GM19238 (cell line): ENCODE data around the gene SLC28A1.
"Not testable (repeated sequence)": the region's sequence is repeated elsewhere in the genome, so short reads cannot be mapped to it uniquely, and the experiment has no call there.

Experiments
- DNase-seq: peaks from one replicate; pipeline ENCODE4 v3.0.0; 2011; ENCODE audit warnings: low spot score; ENCODE audit not compliant: insufficient read length

SLC28A1 gene, protein sequence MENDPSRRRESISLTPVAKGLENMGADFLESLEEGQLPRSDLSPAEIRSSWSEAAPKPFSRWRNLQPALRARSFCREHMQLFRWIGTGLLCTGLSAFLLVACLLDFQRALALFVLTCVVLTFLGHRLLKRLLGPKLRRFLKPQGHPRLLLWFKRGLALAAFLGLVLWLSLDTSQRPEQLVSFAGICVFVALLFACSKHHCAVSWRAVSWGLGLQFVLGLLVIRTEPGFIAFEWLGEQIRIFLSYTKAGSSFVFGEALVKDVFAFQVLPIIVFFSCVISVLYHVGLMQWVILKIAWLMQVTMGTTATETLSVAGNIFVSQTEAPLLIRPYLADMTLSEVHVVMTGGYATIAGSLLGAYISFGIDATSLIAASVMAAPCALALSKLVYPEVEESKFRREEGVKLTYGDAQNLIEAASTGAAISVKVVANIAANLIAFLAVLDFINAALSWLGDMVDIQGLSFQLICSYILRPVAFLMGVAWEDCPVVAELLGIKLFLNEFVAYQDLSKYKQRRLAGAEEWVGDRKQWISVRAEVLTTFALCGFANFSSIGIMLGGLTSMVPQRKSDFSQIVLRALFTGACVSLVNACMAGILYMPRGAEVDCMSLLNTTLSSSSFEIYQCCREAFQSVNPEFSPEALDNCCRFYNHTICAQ

DNA sequence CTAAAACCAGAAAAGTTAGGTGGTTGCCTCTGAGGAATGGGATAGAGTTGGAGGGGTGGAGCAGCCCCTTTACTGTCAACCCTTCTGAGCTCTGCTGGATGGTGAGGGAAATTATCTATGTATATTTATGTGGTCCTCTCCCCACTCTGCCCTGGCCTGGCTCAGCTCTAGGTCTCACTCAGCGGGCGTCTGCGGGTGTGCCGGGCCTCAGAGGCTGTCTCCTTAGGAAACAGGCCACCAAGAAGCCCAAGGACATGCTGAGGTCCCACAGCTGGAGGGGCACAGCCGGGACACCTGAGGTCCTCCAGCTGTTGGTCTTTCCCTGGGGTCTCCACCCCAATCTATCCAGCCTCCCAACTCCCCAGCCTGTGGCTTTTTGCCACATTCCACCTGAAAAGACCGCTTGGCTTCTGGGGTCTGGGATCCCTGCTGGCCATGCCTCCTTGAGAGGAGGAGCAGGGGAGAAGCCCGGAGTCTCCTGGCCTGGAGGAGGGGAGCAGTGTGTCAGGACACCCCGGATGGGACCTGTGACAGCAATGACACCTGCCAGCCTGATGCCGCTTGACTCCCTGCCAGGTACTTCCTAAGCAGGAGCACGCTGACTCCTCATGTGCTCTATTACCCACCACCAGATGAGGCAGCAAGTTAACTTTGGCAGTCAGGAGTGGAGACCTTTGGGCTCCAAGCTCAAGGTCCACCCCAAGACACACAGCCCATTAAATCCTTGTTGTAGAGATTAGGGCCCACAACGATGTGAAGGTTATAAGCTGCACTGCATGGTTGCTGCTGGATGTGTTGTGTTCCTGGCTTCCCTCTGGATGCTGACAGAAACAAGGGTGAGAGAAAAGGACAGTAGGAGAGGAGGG, at the start of gene SLC28A1:
TSS of gene SLC28A1 (plus strand) at position 747 of the 866 bp plus-strand sequence. CDS start 3,099 bp downstream, outside the sequence.
- no peak for DNase-seq

DNA sequence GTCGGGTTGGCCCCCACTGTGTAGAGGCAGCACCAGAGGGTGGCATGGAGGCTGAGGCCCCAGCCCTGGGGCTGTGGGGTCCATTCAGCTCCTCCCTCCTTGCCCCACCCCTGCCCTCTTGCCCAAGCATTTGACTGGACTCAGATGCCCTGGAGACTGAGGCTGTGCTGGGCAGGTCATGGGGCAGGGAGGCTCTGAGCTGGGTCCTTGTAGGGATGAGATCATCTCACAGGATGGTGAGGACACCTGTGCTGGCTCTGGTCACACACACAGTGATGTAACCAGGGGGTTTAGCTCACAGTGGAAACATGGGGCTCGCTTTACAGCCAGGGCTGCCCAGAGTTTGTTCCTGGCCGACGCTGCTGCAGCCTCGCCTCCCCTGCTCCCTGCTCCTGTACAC, 49.5 kb upstream of the SLC28A1 start:
- no peak for DNase-seq

DNA sequence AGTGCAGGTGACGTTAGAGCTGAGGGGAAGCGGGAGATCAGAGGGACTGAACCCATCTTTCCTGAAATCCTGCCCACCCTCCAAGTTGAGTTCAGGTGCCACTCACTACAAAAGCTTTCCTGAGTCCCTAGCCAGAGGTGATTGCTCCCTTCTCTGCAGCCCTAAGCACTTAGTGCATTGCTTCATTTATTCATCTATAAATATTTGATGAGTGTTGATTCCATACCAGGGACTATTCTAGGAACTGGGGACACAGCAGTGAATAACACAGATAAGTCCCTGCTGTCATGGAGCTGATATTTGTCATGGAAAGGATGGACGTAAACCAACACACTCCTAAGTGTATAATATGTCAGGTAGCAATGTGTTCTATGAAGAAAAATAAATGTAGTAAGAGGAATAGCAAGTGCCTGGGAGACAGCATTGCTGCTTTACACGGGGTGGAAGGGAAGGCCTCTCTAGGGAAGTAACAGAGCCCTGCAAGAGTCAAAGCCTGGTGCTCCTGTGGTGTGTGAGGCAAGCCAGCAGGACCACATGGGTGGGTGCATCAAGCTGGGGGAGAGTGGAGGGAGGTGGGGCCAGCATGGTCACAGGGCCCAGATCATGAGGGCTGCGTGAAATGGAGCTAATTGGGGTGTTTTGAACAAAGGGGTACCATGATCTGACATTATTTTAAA, 48.7 kb upstream of the SLC28A1 start:
- no peak for DNase-seq

DNA sequence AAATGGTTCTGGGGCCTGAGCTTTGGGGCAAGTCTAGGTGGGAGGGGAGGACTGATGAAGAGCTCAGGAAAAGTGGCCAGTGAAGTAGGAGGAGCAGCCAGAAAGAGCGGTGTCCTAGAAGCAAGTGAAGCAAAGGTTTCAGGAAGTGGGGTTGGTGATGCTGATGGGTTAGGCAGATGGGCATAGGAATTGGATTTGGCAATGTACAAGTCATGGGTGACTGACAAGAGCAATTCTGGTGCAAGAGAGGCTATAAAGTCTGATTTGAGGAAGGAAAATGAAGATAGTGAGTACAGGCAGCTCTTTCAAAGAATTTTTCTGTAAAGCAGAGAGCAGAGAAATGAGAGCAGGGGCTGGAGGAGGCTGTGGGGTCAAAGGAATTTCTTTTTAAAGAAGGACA, 47.6 kb upstream of the SLC28A1 start:
- DNase-seq, result no peak

DNA sequence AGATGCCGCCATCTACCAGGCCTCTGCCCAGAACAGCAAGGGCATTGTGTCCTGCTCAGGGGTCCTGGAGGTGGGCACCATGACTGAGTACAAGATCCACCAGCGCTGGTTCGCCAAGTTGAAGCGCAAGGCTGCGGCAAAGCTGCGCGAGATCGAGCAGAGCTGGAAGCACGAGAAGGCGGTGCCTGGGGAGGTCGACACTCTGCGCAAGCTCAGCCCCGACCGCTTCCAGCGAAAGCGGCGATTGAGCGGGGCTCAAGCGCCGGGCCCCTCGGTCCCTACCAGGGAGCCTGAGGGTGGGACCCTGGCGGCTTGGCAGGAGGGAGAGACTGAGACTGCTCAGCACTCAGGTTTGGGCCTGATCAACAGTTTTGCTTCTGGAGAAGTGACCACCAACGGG, 44.7 kb upstream of the SLC28A1 start:
- DNase-seq, result no peak

DNA sequence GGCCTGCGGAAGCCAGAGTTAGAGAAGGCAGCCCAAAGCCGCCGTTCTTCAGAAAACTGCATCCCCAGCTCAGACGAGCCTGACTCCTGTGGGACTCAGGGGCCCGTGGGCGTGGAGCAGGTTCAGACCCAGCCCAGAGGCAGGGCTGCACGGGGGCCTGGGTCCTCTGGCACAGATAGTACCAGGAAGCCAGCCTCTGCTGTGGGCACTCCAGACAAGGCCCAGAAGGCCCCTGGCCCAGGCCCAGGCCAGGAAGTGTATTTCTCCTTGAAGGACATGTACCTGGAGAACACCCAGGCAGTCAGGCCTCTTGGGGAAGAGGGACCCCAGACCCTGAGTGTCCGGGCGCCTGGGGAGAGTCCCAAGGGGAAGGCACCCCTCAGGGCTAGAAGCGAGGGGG, 44.2 kb upstream of the SLC28A1 start:
- DNase-seq, result no peak

DNA sequence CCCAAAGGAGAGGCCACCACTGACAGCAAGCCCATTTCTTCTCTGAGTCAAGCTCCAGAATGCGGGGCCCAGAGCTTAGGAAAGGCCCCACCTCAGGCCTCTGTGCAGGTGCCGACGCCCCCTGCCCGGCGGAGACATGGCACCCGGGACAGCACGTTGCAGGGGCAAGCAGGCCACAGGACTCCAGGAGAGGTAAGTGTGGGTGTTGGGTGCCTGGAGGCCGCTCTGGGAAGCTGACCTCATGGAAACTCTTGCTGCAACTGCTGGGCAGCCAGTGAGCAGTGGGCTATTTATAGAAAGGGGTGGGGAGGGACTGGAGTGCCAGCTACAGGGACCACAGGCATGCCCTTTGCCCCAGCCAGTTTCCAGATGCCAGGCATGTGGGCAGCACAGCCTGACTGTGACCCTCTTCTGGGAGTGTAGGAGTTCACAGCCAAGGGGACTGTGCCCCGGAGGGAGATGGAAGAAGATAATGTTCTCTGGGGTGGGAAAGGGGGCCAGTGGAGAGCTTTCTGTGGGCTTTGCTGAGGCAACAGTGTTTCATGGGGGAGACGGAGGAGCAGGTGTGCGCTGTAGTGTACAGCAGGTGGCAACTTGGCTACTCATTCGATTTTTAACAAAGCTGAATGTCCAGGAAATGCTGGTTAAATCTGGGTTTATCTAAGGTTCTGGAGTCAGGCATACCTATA, 43.6 kb upstream of the SLC28A1 start:
- DNase-seq, result no peak

DNA sequence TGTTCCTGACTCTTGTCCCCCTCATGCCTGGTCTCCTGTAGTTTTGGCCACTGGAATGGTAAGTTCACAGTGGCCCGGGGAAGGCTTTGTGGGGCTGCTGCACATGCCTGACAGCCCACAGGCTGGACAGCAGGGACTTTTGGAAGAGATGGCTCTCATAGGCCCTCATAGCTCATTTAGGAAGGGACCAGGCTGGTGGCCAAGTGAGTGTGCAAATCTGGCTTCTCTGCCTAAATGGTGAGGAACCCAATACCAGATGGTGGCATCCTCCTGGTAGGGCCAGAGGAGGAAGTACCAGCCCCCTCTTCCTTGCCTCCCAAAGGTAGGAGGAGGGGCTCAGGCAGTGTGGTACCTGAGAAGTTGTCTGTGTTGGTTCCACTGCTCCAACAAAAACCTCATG, 41.7 kb upstream of the SLC28A1 start:
- DNase-seq, result no peak

DNA sequence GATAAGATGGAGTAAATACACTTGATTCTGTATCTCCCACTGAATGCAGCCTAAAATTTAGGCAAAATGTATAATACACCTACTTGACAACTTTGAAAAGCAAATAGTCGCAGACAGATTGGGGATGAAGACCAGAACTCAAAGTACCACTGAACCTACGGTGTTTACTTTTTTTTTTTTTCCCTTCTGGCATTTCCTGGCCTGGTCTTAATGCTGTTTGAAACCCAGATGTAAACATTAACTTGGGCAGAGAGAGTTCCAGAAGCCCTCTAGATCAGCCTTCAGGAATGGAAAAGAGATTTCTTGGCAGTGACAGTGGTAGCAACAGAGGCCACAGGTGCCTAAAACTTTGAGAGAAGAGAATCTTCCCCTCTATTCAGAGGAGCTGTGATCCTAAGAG, 39.5 kb upstream of the SLC28A1 start:
- DNase-seq, result no peak

DNA sequence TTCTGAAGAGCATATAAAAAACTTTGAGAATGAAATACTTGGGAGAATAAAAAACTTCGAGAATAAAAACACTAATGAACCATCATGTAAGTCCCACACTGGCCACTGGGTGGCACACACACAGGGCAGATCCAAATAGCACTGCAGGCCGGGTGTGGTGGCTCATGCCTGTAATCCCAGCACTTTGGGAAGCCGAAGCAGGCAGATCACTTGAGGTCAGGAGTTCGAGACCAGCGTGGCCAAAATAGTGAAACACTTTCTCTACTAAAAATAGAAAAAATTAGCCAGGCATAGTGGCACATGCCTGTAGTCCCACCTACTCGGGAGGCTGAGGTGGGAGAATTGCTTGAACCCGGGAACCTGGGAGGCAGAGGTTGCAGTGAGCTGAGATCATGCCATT, 38.8 kb upstream of the SLC28A1 start:
- DNase-seq, result not testable (repeated sequence)

DNA sequence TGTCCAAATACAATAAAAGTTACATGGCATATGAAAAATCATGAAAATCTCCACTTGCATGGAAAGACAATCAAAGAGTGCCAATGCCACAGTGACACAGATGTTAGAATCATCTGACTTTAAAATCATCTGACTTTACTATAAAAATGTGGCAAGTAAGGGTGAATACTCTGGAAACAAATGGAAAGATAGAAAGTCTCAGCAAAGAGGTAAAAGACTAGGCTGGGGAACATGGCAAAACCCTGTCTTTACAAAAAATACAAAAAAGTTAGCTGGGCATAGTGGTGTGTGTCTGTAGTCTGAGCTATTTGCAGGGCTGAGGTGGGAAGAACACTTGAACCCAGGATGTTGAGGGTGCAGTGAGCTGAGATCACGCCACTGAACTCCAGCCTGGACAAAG, 38.2 kb upstream of the SLC28A1 start:
- DNase-seq, result no peak

DNA sequence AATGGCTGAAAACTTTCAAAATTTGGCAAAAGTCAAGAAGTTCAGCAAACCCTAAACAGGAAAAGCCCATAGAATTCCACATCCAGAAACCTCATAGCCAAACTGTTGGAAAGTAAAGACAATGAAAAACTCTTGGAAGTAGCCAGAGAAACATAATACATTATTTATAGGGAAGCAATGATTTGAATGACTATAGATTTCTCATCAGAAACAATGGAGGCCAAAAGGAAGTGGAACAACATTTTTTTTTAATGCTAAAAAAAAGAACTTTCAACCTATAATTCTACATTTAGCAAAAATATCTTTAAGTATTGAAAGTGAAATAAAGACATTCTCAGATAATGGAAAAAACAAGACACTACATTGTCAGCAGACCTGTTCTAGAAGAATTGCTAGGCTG, 37.1 kb upstream of the SLC28A1 start:
- DNase-seq, result no peak

DNA sequence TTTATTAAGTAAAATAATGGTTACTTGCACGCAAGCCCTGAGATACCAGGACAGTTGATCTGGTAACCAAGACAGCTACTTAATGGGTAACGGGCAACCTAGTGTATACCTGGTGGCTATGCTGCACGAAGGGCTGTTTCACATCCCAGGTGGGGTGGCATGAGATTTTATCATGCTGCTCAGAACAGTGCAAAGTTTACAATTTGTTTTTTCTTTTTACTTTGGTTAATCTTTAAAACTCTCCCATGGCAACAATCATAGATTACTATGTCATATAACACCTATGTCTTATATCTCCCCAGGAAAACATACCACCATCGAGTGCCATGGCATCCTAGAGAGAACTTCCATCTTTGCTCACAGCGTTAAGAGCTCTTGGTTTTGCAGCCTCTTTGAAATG, 32.2 kb upstream of the SLC28A1 start:
- DNase-seq, result no peak

DNA sequence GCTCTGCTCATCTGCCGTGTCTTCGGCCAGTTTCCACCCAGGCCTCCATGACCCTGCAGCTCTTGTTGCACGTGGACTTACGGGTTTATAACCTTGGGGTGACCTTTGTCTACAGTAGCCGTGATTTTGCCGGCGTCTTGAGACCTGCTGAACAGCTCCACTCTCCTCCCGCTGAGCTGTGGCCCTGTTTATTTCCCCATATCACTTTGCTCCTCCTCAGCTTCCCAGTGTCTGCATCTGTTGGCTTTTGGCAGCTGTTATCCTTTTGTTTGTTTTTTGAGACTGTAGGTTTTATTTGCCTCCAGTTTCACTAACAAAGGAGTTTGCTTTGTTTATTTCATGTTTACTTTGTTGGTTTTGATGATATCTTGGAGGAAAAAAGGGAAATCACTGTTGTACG, 29.3 kb upstream of the SLC28A1 start:
- DNase-seq, result no peak

DNA sequence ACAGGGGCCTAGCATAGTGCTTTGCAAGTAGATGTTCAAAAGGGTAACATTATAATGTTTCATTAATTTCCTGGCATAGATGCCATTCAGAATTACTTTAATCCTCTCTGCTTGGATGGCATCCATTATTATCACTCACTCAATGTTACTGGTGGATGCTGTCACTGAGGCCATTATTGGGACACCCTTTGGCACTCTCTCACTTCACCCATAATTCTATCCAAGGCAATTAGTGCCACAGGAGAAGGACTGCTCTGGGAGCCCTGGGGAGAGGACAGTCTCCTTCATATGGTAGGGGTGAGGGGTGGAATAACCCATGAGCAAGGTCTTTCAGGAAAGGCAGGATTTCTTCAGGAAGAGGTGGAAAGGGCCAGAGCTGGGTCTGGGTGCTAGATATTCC, 28.7 kb upstream of the SLC28A1 start:
- no peak for DNase-seq

DNA sequence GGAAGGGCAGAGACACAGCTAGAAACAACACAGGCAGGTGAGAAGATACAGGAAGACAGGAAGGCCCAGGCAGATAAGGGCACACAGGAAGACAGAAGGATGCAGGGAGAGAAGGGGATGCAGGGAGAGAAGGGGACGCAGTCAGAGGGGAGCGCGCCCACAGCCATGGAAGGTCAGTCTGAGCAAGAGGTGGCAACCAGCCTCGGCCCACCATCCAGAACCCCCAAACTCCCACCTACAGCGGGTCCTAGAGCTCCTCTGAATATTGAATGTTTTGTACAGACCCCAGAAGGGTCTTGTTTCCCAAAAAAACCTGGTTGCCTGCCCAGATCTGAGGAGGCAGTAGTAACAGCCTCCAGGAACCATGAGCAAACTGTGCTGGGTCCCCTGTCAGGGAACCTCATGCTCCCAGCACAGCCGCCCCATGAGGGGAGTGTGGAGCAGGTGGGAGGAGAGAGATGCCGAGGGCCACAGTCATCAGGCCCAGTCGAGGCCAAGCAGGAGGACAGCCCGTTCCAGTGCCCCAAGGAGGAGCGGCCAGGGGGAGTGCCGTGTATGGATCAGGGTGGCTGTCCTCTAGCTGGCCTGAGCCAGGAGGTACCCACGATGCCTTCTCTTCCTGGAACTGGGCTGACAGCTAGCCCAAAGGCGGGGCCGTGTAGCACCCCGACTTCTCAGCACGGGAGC, 27.6 kb upstream of the SLC28A1 start:
- DNase-seq, result no peak

DNA sequence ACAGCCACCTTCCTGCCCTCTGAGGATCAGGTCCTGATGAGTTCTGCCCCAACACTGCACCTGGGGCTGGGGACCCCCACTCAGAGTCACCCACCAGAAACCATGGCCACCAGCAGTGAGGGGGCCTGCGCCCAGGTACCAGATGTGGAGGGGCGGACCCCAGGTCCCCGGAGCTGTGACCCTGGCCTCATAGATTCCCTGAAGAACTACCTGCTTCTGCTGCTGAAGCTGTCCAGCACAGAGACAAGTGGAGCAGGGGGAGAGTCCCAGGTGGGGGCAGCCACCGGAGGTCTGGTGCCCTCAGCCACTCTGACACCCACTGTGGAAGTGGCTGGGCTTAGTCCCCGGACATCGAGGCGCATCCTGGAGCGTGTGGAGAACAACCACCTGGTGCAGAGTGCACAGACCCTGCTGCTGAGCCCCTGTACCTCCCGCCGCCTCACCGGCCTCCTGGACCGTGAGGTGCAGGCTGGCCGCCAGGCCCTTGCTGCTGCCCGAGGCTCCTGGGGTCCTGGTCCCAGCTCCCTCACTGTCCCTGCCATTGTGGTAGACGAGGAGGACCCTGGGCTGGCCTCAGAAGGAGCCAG, 27.0 kb upstream of the SLC28A1 start:
- DNase-seq, result no peak

DNA sequence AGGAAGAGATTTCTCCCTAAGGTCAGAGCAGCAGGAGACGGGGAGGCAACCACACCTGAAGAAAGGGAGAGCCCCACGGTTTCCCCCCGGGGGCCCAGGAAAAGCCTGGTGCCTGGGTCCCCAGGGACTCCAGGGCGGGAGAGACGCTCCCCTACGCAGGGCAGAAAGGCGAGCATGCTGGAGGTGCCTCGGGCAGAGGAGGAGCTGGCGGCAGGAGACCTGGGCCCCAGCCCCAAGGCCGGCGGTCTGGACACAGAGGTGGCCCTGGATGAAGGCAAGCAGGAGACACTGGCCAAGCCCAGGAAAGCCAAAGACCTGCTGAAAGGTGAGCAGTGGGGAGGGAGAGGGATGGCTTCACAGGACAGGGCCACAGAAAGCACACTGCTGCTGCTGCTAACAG, 26.2 kb upstream of the SLC28A1 start:
- DNase-seq, result no peak

DNA sequence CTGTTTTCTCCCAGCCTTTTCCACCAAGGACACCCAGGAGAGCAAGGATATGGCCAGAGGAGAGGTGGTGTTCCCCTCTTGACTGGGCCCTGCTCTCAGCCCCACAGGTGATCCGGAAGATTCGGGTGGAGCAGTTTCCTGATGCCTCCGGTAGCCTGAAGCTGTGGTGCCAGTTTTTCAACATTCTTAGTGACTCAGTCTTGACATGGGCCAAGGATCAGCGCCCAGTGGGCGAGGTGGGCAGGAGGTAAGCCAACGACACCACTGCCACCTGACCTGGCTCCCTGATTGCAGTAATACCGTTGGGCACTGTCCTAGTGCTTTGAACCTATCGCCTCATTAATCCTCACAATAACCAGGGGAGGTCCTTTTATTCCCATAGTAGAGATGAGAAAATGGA, 25.3 kb upstream of the SLC28A1 start:
- no peak for DNase-seq

DNA sequence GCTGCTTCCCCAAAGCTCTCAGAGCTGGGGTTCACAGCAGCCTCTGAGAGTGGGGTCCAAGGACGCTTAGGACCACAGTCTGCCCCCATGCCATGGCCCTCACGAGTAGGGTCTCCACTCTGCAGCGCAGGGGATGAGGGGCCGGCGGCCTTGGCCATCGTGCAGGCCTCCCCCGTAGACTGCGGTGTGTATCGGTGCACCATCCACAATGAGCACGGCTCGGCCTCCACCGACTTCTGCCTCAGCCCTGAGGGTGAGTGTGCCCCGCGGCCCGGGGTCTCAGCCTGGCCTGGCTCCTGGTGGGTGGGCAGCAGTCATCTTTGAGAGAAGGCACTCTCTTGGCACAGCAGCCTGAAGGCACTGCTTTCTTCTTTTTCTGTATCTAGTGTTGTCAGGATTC, 24.8 kb upstream of the SLC28A1 start:
- no peak for DNase-seq
